Smooth muscle cell of the pulmonary artery (primary cell): ENCODE results near the gene GATA3. TPM values are rescaled to one million over a fixed set of nuclear protein-coding genes. Genes with fewer than 3 reads are reported as not detected.

ENCODE experiments used
- total RNA-seq: library from RNA; depleted of rRNA; stranded (reverse); fragments of >200 nt; gene quantifications from 2 replicates; pipeline ENCODE4 v1.2.3, GENCODE V29; 2014

Gene GATA3
- not detected in 2 replicates for total RNA-seq

DNA sequence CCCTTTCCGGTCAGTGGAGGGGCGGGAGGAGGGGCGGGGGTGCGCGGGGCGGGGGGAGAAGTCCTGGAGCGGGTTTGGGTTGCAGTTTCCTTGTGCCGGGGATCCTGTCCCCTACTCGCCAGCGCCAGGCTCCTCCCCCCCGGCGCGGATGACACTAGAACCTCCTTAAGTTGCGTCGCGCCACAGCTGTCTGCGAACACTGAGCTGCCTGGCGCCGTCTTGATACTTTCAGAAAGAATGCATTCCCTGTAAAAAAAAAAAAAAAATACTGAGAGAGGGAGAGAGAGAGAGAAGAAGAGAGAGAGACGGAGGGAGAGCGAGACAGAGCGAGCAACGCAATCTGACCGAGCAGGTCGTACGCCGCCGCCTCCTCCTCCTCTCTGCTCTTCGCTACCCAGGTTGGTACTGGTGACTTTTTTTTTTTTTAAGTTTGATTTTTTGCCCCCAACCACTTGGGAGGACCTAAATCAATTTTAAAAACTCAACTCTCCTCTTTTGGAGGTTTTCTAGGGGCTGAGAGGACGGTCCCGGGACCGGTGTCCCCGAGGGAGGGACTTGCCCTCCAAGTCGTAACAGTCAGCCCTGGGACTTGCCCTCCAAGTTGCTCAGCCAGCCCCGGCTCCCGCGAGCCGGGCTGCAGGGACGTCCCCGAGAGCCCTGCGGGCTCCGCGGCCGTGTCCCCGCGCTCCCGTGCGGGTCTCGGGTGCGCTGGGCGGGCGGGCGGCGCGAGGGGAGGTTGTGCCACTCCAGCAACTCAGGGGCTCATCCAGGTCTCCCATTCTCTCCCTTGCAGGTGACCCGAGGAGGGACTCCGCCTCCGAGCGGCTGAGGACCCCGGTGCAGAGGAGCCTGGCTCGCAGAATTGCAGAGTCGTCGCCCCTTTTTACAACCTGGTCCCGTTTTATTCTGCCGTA, at the start of gene GATA3:
GATA3 (plus strand) TSS at position 195 of the 914 bp plus-strand sequence. CDS start 968 bp downstream, outside the sequence.

Other genes starting within 250 kb of the GATA3 start
- gene TAF3, start 236.2 kb upstream of the GATA3 start, total RNA-seq: 1.9 and 2.0 TPM in 2 replicates